GM19452 (cell line): ENCODE measurements around the gene TCF12.
"Not testable (repeated sequence)": the region's sequence is repeated elsewhere in the genome, so short reads cannot be mapped to it uniquely, and the experiment has no call there.

ENCODE experiments used
- ATAC-seq: cut with Tn5 transposase; IDR thresholded peaks from one replicate; pipeline ENCODE4 v1.9.1; 2021; ENCODE audit not compliant: unreplicated experiment

The TCF12 gene

GRCh38 chr15:57129064-57129463 lies 210.6 kb downstream of the TCF12 start:
- no peak for ATAC-seq

GRCh38 chr15:57130956-57131355 lies 212.5 kb downstream of the TCF12 start:
- ATAC-seq: no peak

DNA sequence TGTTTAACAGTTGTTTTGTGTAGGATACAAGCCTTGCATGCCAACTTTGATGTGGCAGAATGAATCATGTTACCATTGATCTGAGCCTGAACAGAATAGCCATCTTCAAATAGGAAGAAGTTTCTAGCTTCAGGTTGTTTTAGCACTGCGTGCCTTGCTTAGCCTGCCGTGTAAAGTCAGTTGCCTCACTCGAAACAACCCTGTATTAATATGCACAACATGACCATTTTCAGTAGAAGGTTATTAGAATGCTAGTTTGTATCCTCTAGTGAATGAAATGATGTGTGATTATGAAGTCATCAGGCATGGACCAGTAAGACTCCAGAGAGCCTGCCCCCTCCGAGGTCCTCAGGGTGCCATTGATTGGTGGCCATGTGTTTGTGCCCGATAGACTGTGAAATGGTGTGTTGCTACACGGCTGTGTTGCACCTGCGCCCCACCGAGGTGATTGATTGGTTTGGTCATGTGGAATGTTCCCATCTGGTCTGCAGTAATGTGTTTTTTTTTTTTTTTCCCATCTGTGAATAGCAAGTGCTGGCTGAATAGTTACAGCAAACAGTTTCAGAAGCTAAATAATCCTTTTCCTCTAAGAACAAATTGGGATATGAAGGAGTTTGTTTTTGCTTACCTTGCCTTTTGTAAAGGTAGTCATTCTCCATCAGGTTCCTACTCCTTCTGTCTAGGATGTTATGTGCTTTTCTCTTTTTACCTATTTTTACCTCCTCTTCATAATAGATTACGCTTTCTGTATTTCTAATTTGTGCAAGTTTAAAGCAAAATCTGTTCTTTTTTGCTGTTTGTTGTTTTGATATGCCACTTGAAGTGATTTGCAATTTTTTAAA lies 214.9 kb downstream of the TCF12 start:
- no peak for ATAC-seq

- ATAC-seq: no peak
Observed at GRCh38 chr15:57134071-57134605, 215.7 kb downstream of the TCF12 start.

GRCh38 chr15:57134851-57135250 lies 216.4 kb downstream of the TCF12 start:
- no peak for ATAC-seq

- ATAC-seq: no peak
Observed at GRCh38 chr15:57135800-57136199, 217.4 kb downstream of the TCF12 start.

DNA sequence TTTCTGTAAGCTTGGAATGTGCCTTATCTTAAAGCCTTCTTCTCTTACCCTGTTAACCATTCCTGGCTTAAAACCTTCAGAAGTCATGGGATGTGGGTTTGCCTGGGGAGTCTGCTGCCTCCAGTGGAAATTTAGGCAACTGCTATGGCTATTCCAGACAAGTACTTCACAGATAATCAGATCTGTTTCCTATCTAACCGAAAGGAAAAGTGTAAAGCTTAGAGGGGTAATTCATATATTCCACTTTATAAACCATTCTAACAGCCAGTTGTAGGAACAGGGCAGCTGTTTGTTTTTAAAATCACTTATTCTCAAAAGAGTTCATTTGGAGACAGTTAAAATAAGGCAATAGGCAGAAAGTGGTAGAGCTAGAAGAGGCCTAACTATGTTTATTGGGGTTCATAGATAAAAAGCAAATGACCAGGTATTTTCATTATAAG lies 219.9 kb downstream of the TCF12 start:
- ATAC-seq: no peak

DNA sequence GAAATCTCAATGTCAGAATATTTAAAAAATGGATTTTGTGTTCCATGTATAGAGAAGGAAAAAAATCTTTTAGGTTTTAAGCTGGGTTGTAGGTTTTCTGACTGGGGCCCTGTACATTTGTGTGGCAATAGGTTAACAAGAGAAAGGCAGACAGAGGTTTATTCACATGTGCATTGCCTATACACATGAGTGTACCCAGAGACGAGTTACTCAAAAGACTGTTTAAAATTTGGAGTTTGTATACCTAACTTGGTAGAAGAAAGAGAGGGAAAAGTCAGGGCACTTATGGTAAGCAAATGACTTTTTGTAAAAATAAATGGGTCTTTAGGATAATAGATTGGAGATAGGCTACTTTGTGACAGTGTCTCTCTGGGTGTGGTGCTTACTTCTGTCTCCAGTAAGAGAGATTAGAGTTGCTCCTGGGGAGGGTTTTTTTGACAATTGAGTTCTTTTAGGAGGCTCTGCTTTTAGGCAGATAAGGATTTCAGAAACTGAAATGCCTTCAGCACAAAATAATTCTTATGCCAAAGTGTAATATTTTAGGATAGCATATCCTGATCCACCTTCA lies 225.2 kb downstream of the TCF12 start:
- no peak for ATAC-seq

- no peak for ATAC-seq
Observed at GRCh38 chr15:57144448-57144847, 226.0 kb downstream of the TCF12 start.

GRCh38 chr15:57146506-57147201 lies 228.2 kb downstream of the TCF12 start:
- ATAC-seq: no peak

GRCh38 chr15:57147621-57148020 lies 229.2 kb downstream of the TCF12 start:
- no peak for ATAC-seq

DNA sequence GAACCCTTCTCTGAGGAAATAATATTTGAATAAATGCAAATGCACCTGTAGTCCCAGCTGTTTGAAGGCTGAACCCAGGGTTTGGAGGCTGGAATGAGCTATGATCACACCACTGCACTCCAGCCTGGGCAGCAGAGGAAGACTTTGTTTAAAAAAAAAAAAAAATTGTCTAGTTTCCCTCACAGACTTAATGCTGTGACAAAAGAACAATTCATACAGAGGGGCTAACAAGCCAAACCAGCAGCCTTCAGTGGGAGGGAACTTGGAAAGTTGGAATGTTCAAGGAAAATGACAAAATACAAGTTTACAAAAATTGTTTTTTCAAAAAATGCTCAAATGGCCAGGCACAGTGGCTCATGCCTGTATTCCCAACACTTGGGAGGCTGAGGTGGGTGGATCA lies 229.8 kb downstream of the TCF12 start:
- ATAC-seq: no peak

DNA sequence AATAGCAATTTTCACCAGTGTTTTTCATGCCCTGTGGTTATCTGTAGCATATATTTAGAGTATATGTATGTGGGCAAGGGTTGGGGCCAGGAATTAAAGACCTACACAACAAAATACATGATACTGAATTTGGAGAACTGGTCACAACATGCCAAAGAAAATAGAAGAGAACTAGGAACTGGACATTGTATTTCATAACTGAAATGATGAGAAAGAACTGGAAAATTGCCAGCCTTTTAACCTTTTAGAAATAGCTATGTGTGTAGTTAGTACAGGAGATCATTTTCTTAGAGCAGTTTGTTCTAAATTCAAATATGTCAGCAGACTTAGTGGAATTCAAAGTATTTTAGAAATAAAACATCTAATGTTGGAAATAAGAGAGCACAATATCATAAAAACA lies 230.8 kb downstream of the TCF12 start:
- ATAC-seq: no peak

- ATAC-seq: no peak
Observed at GRCh38 chr15:57150066-57150865, 231.8 kb downstream of the TCF12 start.

DNA sequence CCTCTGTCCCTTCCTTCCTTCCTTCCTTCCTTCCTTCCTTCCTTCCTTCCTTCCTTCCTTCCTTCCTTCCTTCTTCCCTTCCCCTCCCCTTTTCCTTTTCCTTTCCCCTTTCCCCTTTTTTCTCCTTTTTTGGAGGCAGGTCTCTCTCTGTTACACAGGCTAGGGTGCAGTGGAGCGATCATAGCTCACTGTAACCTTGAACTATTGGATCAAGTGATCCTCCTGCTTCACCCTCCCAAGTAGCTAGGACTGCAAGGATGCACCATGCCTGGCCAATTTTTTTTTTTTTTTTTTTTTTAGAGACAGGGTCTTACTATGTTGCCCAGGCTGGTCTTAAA lies 232.4 kb downstream of the TCF12 start:
- not testable (repeated sequence) for ATAC-seq

- no peak for ATAC-seq
Observed at GRCh38 chr15:57152133-57152532, 233.7 kb downstream of the TCF12 start.

- ATAC-seq: no peak
Observed at GRCh38 chr15:57152666-57153539, 234.5 kb downstream of the TCF12 start.

DNA sequence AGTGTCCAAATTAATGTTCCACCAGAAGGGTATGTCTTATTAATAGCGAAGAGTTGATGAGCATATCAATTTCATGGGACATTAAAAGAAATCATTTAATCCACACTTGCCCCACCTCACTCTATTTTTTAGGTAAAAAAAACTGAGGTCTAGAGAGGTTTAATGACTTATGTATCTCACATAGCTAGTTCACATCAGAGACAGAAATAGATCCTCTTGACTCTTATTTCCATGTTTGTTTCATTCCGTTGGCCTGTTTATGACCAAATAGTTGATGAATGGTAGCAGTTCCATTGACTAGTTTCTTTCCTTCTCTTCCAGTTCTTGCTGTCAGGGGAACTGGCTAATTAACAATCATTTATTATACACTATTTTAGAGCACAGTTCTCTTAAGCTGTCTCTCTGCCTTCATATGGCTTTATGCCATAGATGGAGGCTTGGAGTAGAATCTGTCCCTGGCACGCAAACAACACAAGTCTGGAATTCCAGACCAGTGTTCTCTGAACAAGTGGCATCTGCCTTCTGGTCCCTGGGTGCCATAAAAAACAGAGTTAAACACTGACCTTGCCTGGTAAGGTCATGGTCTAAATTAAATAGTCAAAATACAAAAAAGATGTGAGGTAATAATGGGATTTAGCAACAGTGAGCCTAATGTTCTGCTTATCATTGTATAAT lies 237.9 kb downstream of the TCF12 start:
- ATAC-seq: no peak

DNA sequence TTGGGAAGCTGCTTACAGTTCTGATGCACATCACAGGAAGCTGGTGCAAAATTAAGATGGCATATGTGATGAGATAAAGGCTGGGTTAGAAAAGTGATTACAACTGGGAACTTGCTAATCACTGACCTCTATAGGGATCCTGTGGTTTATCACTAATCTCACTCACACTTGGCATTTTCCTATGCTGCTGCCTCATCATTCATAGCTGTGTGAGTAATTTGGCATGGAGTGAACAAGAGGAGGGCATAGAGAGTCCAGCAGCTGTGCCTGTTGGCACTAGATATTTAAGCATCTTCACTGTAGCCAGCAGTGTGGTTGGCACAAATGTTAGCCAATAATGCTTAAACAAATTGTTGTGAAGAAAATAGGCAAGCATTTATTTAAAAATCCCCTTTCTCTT lies 240.1 kb downstream of the TCF12 start:
- ATAC-seq: no peak
